Suprapubic skin (tissue), 4 donors: ENCODE measurements around the gene PPIF.

Experiments used
- POLR2A ChIP-seq, 2 donors: fragments of 450-650 bp; IDR thresholded peaks; one replicate each; pipeline ENCODE4 v1.6.1; 2017; ENCODE audit warnings: antibody characterized with exemption in 2 of 2, mild to moderate bottlenecking in 2 of 2, moderate library complexity in 2 of 2
- POLR2AphosphoS5 ChIP-seq, 3 donors: sonication (generic); formaldehyde crosslinking; IDR thresholded peaks; one replicate each; pipeline ENCODE4 v1.6.1; 2017; ENCODE audit warnings: antibody characterized with exemption in 3 of 3
- TF ChIP-seq, protein P1 (sequence below), 2 donors: fragments of 200-600 bp in 1 of 2; fragments of 450-650 bp in 1 of 2; sonication (generic) in 1 of 2; IDR thresholded peaks; one replicate each; pipeline ENCODE4 v1.5.1; 2016 to 2019; ENCODE audit warnings: antibody characterized with exemption in 2 of 2, mild to moderate bottlenecking in 1 of 2, moderate library complexity in 1 of 2

DNA sequence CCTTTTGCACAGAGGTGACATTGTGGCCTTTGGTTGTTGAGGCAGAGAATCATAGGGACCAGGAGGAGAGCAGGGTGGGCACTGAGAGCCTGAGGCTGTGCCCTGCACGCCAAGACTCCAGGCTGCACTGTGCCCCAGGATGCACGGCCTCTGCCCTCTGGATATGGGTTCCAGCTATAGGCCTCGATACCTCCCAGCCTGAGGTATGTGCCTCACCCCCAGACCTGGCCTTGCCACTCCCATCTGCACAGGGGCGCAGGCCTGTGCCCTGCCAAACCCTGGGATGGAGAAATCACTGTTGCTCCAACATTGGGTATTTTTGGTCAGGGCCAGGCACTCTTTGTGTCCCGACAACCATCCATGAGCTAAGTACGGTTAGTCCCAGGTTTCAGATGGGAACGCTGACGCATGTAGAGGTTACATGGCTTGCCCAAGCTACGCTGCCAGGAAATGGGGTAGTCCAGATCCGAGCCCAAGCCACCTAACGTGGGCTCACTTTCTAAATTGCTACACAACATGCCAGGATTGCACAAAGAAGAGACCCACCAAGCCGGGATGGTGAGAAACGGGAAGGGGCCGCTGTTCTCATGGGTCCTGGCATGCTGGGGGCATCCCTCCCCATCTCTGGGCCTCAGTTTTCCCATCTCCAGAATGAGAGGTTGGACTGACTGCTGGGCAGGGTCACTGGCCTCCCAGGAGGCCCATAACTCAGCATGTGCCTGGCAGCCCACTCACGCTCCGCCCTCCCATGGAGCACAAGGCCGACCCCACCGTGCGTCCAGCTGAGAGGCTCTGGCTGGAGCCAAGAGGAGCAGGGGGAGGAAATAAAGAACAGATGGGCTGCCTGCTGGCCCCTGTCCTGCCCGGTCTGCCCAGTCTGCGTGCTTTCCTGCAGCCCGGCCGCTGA is 54.0 kb downstream of the PPIF start:
- TF ChIP-seq POLR2A (IDR thresholded peaks at IDR 0.05): no peak
- TF ChIP-seq POLR2AphosphoS5 (IDR thresholded peaks at IDR 0.05): peak in 2 of 3 donors; percentile 46 to 49
- TF ChIP-seq, protein P1, sequence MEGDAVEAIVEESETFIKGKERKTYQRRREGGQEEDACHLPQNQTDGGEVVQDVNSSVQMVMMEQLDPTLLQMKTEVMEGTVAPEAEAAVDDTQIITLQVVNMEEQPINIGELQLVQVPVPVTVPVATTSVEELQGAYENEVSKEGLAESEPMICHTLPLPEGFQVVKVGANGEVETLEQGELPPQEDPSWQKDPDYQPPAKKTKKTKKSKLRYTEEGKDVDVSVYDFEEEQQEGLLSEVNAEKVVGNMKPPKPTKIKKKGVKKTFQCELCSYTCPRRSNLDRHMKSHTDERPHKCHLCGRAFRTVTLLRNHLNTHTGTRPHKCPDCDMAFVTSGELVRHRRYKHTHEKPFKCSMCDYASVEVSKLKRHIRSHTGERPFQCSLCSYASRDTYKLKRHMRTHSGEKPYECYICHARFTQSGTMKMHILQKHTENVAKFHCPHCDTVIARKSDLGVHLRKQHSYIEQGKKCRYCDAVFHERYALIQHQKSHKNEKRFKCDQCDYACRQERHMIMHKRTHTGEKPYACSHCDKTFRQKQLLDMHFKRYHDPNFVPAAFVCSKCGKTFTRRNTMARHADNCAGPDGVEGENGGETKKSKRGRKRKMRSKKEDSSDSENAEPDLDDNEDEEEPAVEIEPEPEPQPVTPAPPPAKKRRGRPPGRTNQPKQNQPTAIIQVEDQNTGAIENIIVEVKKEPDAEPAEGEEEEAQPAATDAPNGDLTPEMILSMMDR (IDR thresholded peaks at IDR 0.05): no peak
